ENCODE data around the gene HP. TPM values are rescaled to one million over a fixed set of nuclear protein-coding genes. Genes with fewer than 3 reads are reported as not detected.

The HP gene
- total RNA-seq, 1 donor = not detected

DNA sequence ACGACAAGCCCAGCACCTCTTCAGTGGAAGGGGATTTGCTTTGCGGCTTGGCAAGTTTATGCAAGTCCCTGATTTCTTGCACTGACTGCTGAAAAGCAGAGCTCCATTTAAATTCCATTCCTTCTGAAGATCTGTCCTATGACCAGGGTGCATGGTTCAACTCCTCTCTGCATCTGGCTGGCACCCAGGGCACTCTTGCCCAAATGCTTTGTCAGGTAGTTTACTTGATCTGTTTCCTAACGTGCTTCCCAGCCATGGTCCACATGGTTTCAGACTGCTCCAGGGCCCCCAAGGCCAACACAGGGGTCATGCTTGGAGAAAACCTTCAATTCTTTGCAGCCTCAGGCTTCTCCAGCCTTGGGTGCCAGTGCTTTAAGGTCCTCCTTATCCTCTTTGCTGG is 11.2 kb upstream of the HP start:
- no peak for DNase-seq (ENCODE audit: low read depth)
- H3K4me3 ChIP-seq (ENCODE audit: low read depth, low read length) = no peak overlapping the region
- TF ChIP-seq, protein P1, sequence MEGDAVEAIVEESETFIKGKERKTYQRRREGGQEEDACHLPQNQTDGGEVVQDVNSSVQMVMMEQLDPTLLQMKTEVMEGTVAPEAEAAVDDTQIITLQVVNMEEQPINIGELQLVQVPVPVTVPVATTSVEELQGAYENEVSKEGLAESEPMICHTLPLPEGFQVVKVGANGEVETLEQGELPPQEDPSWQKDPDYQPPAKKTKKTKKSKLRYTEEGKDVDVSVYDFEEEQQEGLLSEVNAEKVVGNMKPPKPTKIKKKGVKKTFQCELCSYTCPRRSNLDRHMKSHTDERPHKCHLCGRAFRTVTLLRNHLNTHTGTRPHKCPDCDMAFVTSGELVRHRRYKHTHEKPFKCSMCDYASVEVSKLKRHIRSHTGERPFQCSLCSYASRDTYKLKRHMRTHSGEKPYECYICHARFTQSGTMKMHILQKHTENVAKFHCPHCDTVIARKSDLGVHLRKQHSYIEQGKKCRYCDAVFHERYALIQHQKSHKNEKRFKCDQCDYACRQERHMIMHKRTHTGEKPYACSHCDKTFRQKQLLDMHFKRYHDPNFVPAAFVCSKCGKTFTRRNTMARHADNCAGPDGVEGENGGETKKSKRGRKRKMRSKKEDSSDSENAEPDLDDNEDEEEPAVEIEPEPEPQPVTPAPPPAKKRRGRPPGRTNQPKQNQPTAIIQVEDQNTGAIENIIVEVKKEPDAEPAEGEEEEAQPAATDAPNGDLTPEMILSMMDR (IDR thresholded peaks at IDR 0.05; ENCODE audit: insufficient read depth, low read depth, low read length) = no peak

DNA sequence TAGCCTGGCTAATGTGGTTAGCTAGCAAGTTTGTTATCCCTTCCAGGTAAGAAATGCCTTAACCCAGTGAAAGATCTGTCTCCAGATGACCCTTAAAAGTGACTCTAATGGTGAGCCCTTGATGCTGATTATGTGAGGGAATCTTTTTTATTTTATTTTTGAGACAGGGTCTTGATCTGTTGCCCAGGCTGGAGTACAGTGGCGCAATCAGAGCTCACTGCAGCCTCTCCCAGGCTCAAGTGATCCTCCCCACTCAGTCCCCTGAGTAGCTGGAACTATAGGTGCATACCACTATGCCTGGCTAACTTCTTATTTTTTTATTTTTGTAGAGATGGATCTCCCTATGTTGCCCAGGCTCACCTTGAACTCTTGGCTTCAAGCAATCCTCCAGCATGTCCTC is 10.8 kb upstream of the HP start:
- H3K4me3 ChIP-seq (ENCODE audit: low read depth, low read length) = no peak overlapping the region
- no peak for DNase-seq (ENCODE audit: low read depth)
- TF ChIP-seq, protein P1 (IDR thresholded peaks at IDR 0.05; ENCODE audit: insufficient read depth, low read depth, low read length) = no peak

DNA sequence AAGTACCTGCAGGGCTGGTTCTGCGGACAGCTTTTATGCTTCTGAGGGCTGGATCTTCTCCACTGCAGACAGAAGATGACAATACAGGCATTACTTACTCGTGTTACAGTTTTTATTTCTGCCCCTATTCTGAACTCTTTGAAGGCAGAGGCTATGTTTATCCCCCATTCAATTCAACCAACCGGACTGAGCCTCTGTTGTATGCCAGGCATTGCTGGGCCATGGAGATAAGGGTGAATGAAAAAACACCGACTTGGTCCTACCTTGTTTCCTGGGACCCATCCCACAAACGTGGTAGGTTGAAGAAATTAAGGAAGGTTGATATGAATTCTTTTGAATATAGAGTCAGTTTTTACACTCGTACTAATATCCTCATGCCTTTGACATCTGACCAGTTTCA is 10.0 kb upstream of the HP start:
- DNase-seq (ENCODE audit: low read depth) = no peak
- TF ChIP-seq, protein P1 (IDR thresholded peaks at IDR 0.05; ENCODE audit: insufficient read depth, low read depth, low read length) = no peak
- no peak overlapping the region for H3K4me3 ChIP-seq (ENCODE audit: low read depth, low read length)

DNA sequence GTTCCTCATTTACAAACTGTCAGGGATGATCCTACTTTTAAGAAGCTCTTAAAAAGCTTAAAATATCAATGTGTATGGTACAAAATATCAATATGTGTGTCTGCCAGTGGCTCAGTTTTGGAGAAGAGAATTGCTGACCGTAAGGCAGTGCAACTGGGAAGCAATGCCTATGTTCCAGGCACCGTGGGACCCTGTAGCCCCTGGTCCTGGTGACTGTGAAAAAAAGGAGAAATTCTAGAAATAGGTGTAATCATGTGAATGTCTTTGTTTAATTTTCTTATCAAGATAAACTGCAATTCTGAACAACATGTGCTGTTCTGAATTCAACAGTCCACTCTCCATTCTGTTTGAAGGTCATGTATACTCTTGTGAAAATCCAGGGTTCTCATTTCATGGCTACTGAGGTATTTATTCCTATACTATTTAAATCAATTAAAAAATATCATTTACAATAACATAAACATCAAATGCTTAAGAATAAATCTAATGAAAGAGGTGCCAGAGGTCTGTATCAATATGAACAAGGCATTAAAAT is 9.4 kb upstream of the HP start:
- no peak for DNase-seq (ENCODE audit: low read depth)
- TF ChIP-seq, protein P1 (IDR thresholded peaks at IDR 0.05; ENCODE audit: insufficient read depth, low read depth, low read length) = no peak
- no peak overlapping the region for H3K4me3 ChIP-seq (ENCODE audit: low read depth, low read length)

DNA sequence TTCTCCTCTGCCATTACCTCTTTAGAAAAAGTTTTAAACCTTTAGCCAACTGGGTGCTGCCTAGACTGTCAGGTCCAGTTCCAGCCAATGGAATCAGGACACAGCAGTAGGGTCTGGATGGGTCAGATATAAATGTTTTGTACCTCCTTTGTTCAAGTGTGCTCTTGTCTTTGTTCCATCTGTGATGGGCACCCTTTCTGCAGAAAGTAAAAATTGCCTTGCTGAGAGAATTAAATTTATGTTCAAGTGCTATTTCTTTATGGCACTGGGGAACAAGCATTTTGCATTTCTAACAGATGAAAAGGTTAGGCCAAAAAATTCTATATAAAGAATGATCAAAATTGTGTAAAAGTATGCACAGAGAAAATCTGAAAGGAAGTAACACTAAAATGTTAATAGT is 5.2 kb upstream of the HP start:
- no peak for DNase-seq (ENCODE audit: low read depth)
- TF ChIP-seq, protein P1 (IDR thresholded peaks at IDR 0.05; ENCODE audit: insufficient read depth, low read depth, low read length) = no peak
- no peak overlapping the region for H3K4me3 ChIP-seq (ENCODE audit: low read depth, low read length)

DNA sequence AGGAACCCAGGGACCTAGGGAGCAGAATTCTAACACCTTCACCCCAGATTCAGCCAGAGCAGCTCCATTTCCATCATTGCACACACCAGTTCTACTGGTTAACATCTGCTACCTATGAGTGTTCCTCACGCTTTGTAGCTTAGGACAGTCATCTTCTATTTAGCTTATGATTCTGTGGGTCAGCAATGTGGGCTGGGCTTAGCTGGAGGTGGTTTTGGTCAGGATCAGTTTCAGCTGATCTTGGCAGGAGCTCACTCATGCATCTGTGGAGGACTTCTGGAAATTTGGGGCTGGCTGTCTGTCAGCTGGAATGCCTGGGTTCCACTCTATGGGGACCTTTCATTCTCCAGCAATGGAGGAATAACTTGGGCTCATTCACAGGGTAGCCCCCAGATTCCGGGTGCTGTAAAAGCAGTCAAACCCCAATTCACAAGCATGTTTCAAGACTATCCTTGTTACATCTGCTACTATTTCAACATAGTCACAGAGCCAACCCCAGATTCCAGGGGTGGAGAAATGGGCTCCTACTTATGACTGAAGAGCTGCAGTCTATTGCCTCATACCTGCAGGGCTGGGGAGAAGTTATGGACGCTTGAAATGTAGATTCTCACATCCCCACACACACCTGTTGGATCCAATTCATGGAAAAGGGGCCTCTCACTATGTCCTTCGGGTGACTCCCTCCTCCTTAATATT is 3.4 kb upstream of the HP start:
- TF ChIP-seq, protein P1 (IDR thresholded peaks at IDR 0.05; ENCODE audit: insufficient read depth, low read depth, low read length) = no peak
- no peak overlapping the region for H3K4me3 ChIP-seq (ENCODE audit: low read depth, low read length)
- DNase-seq (ENCODE audit: low read depth) = no peak

DNA sequence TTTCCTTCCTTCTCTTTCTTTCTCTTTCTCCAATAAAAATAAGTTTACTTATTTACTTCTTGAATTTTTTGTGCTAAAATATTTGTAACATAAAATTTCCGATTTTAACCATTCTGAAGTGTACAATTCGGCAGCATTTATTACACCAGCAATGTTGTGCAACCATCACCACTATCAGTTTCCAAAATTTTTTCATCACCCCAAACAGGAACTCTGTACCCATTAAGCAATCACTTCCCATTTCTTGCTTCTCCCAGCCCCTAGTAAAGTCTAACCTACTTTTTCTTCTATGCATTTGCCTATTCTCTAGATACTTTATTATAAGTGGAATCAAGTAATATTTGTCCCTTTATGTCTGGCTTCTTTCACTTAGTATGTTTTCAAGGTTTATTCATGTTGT is 2.5 kb upstream of the HP start:
- no peak for DNase-seq (ENCODE audit: low read depth)
- H3K4me3 ChIP-seq (ENCODE audit: low read depth, low read length) = no peak overlapping the region
- TF ChIP-seq, protein P1 (IDR thresholded peaks at IDR 0.05; ENCODE audit: insufficient read depth, low read depth, low read length) = no peak
